A172 (cell line): Measurements from ENCODE around the gene SSR1. TPM values are rescaled to one million over a fixed set of nuclear protein-coding genes. Genes with fewer than 3 reads are reported as not detected.

ENCODE experiments used
- DNase-seq: peaks from one replicate; pipeline ENCODE4 v3.0.0-alpha.2; 2015; ENCODE audit warnings: low spot score
- total RNA-seq: library from RNA; depleted of rRNA; stranded (reverse); fragments of >200 nt; shearing (Covaris generic); gene quantifications from 2 replicates; pipeline ENCODE4 v1.2.3, GENCODE V29; 2014

Gene SSR1
- total RNA-seq, 1 experiment from 2014 or later = 110 TPM

DNA sequence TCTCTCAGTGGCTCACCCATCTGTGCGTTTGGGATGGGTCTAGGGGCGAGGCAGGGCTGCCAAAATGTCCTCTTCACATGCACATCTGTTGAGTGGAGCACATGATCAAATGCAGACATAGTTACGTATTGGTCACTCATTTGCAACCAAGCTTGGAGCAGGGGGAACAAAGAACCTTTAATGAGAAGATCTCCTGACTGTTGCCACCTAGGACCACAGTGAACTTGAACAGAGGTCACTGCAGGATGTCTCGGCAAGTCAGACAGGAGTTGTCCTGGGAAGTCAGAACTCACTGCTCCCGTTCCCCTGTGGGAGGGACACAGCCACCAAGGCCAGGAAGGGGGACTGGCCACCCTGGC is 73.4 kb downstream of the SSR1 start:
- no peak for DNase-seq

GRCh38 chr6:7238900-7239589 is 74.0 kb downstream of the SSR1 start:
- DNase-seq = peak; percentile 81

GRCh38 chr6:7238526-7238899 is 74.5 kb downstream of the SSR1 start:
- DNase-seq = no peak

- DNase-seq = no peak
Observed at GRCh38 chr6:7237653-7238188, 75.3 kb downstream of the SSR1 start.

- peak; percentile 21 for DNase-seq
Observed at GRCh38 chr6:7236306-7237209, 76.4 kb downstream of the SSR1 start.

- no peak for DNase-seq
Observed at GRCh38 chr6:7235712-7236305, 77.2 kb downstream of the SSR1 start.

GRCh38 chr6:7234547-7234946 is 78.5 kb downstream of the SSR1 start:
- DNase-seq = no peak

DNA sequence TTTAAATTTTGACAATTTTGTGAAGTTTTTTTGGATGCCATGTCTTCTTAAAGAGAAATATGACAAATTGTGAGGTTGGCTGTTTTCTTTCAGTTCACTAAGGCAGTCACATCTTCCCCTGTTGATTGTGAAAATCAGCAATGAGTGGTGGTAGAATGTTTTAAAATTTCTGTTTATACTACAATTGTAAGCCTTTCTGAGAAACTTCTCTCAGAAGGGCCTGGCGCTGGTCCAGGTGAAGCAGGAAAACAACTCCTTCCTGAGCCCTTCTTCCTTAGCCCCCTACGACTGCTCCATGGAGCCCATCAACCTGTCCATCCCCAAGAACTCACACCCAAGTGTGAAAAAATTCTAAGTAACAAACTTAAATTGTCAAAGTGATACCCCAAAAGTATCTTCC is 80.6 kb downstream of the SSR1 start:
- no peak for DNase-seq

DNA sequence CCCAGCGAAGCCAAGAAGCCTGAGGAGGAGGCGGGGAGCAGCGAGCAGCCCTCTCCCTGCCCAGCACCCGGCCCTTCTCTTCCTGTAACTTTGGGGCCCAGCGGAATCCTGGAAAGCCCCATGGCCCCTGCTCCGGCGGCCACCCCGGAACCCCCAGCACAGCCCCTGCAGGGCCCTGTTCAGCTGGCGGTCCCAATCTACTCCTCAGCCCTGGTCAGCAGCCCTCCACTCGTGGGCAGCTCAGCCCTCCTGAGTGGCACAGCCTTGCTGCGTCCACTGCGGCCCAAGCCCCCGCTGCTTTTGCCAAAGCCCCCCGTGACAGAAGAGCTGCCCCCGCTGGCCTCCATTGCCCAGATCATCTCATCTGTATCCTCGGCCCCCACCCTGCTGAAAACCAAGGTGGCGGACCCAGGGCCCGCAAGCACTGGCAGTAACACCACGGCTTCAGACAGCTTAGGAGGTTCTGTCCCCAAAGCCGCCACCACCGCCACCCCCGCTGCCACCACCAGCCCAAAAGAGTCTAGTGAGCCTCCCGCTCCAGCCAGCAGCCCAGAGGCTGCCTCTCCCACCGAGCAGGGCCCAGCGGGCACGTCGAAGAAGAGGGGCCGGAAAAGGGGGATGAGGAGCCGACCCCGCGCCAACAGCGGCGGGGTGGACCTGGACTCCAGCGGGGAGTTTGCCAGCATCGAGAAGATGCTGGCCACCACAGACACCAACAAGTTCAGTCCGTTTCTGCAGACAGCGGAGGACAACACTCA is 81.9 kb downstream of the SSR1 start:
- DNase-seq = no peak

GRCh38 chr6:7230327-7230691 is 82.7 kb downstream of the SSR1 start:
- no peak for DNase-seq

DNA sequence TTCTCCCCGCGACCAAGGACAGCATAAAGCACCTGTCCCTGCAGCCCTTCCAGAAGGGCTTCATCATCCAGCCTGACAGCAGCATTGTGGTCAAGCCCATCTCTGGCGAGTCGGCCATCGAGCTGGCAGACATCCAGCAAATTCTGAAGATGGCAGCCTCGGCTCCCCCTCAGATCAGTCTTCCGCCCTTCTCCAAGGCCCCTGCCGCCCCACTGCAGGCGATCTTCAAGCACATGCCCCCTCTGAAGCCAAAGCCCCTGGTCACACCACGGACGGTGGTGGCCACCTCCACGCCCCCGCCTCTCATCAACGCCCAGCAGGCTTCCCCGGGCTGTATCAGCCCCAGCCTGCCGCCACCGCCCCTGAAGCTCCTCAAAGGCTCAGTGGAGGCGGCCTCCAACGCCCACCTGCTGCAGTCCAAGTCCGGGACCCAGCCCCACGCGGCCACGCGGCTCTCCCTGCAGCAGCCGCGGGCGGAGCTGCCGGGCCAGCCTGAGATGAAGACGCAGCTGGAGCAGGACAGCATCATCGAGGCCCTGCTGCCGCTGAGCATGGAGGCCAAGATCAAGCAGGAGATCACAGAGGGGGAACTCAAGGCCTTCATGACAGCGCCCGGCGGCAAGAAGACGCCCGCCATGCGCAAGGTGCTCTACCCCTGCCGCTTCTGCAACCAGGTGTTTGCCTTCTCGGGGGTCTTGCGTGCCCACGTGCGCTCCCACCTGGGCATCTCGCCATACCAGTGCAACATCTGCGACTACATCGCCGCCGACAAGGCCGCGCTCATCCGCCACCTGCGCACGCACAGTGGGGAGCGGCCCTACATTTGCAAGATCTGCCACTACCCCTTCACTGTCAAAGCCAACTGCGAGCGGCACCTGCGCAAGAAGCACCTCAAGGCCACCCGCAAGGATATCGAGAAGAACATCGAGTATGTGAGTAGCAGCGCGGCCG is 83.3 kb downstream of the SSR1 start:
- no peak for DNase-seq

DNA sequence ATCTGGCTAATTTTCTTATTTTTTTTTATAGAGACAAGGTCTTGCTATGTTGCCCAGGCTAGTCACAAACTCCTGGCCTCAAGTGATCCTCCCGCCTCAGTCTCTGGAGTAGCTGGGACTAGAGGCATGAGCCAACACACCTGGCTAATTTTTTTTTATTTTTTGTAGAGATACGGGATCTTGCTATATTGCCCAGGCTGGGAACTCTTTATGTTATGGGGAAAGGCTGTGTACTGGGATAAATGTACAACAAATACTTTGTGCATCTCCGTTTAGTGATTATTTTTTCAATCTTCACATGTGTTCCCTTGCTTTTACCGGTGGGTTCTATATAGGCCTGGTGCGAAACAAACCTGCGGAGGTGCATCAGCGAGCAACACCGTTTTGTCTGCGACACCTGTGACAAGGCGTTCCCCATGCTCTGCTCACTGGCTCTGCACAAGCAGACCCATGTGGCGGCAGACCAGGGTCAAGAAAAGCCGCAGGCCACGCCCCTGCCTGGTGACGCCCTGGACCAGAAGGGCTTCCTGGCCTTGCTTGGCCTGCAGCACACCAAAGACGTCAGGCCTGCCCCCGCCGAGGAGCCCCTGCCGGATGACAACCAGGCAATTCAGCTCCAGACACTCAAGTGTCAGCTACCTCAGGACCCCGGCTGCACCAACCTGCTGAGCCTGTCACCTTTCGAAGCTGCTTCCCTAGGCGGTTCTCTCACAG is 84.2 kb downstream of the SSR1 start:
- DNase-seq = no peak

GRCh38 chr6:7224731-7225130 is 88.3 kb downstream of the SSR1 start:
- no peak for DNase-seq

DNA sequence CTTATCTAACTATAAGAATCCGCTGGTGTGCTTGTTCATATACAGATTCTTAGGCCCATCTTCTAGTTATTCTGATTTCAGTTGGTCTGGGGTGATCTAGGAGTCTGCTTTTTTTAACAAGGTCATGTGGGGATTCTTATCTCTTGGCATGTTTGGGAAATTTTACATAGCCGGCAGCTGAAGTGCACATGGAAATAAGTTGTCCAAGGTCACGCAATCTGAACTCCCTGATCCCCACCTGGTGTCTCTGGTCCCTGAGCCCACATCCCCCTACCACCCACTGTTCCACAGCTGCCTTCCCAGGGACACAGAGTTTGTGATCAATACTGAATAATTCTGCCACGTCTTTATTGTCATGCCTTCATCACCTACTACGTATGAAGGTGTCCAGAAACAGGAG is 90.8 kb downstream of the SSR1 start:
- no peak for DNase-seq

- peak; percentile 8 for DNase-seq
Observed at GRCh38 chr6:7219310-7219709, 93.7 kb downstream of the SSR1 start.

DNA sequence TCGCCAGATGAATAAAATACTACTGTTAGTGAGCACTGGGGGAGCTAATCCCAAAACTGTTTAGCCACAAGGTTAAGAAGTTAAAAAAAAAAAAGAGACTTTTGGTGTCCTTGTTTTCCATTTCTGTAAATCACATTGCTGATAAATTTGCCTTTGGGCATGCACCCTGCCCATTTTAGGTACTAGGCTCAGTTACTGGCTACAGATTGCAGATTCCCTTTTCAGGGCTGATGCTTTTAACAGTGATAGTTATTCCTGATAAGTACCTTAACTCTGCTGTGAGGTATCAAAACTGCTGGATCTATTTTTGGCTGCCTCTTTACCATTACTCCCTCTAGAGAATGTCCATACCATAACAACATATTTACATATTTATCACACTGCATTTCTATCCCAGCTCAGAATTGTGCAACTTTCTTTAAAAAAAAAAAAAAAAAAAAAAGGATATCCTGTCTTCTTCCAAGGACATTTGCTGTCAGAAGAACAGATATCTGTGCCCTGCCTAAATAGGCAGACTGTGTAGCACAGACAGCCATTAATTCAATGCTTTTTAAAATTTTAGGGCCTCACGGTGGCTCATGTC is 94.5 kb downstream of the SSR1 start:
- DNase-seq = no peak
